GM12875 (cell line): ENCODE results near the gene TMEM198.

Experiments
- H3K4me3 ChIP-seq: one replicate; pipeline ENCODE4 v1.5.1; 2011; ENCODE audit warnings: low read depth, low read length, control low read depth
- CTCF ChIP-seq: IDR thresholded peaks from 2 replicates; pipeline ENCODE4 v1.5.1; 2011; ENCODE audit warnings: low read depth, mild to moderate bottlenecking, control low read depth, inconsistent platforms, low read length, moderate library complexity, borderline replicate concordance; ENCODE audit not compliant: insufficient read depth

TMEM198 gene

GRCh38 chr2:219575566-219576504, 32.0 kb downstream of the TMEM198 start:
- no peak overlapping the region for H3K4me3 ChIP-seq
- TF ChIP-seq CTCF = no peak

GRCh38 chr2:219576505-219577388, 32.9 kb downstream of the TMEM198 start:
- H3K4me3 ChIP-seq = no peak overlapping the region
- no peak for TF ChIP-seq CTCF

- TF ChIP-seq CTCF = no peak
- no peak overlapping the region for H3K4me3 ChIP-seq
Observed at GRCh38 chr2:219578811-219579613, 35.2 kb downstream of the TMEM198 start.

GRCh38 chr2:219581346-219581745, 37.5 kb downstream of the TMEM198 start:
- no peak overlapping the region for H3K4me3 ChIP-seq
- TF ChIP-seq CTCF = no peak

GRCh38 chr2:219591091-219591490, 47.3 kb downstream of the TMEM198 start:
- H3K4me3 ChIP-seq = no peak overlapping the region
- TF ChIP-seq CTCF = no peak

- no peak overlapping the region for H3K4me3 ChIP-seq
- TF ChIP-seq CTCF = no peak
Observed at GRCh38 chr2:219592736-219593135, 48.9 kb downstream of the TMEM198 start.
